CD4-positive, alpha-beta T cell treated with Interferon alpha-2 for 1 hour (primary cell): ENCODE measurements around the gene KRTAP12-2.
"Not testable (repeated sequence)": the region's sequence is repeated elsewhere in the genome, so short reads cannot be mapped to it uniquely, and the experiment has no call there.

ENCODE experiments used
- DNase-seq, 2 donors: peaks; one replicate each; pipeline ENCODE4 v3.0.0-alpha.2; 2020 to 2022

Gene KRTAP12-2

GRCh38 chr21:44682580-44683151 is 15.9 kb upstream of the KRTAP12-2 start:
- no peak for DNase-seq

- DNase-seq = no peak
Observed at GRCh38 chr21:44681861-44682579, 15.3 kb upstream of the KRTAP12-2 start, which contains the start of gene KRTAP12-1. Gene KRTAP12-1, minus strand, starts transcription at chr21:44682163. Its CDS starts 40 bp downstream, at chr21:44682123.

- no peak for DNase-seq
Observed at GRCh38 chr21:44681152-44681551, 14.4 kb upstream of the KRTAP12-2 start.

- no peak for DNase-seq
Observed at GRCh38 chr21:44677881-44678280, 11.2 kb upstream of the KRTAP12-2 start.

GRCh38 chr21:44671911-44672310 is 5.2 kb upstream of the KRTAP12-2 start:
- DNase-seq = no peak

- no peak for DNase-seq
Observed at GRCh38 chr21:44670642-44671432, 4.1 kb upstream of the KRTAP12-2 start.

GRCh38 chr21:44667612-44668011 is 885 bp upstream of the KRTAP12-2 start:
- no peak for DNase-seq

GRCh38 chr21:44664691-44665090 is 2.0 kb downstream of the KRTAP12-2 start:
- no peak for DNase-seq

- DNase-seq = not testable (repeated sequence)
Observed at GRCh38 chr21:44661567-44661966, 5.2 kb downstream of the KRTAP12-2 start.

- peak in 1 of 2 donors; percentile 44 for DNase-seq
Observed at GRCh38 chr21:44658913-44659595, 7.7 kb downstream of the KRTAP12-2 start.

GRCh38 chr21:44658541-44658910 is 8.2 kb downstream of the KRTAP12-2 start:
- peak in 1 of 2 donors; percentile 4 for DNase-seq

- DNase-seq = peak; percentile 54 to 81
Observed at GRCh38 chr21:44657635-44658540, 8.8 kb downstream of the KRTAP12-2 start, which contains the start of gene KRTAP12-3. Gene KRTAP12-3, plus strand, starts transcription at chr21:44657932. Its CDS starts 48 bp downstream, at chr21:44657980.

- no peak for DNase-seq
Observed at GRCh38 chr21:44656868-44657267, 9.9 kb downstream of the KRTAP12-2 start.

- DNase-seq = peak in 1 of 2 donors; percentile 32
Observed at GRCh38 chr21:44654576-44655175, 12.1 kb downstream of the KRTAP12-2 start, which contains the start of gene KRTAP12-4. Gene KRTAP12-4, minus strand, starts transcription at chr21:44654659. Its CDS starts 45 bp downstream, at chr21:44654614.

GRCh38 chr21:44653656-44654575 is 12.8 kb downstream of the KRTAP12-2 start:
- peak; percentile 67 to 79 for DNase-seq

- peak in 1 of 2 donors; percentile 5 for DNase-seq
Observed at GRCh38 chr21:44653123-44653522, 13.6 kb downstream of the KRTAP12-2 start.

- no peak for DNase-seq
Observed at GRCh38 chr21:44650973-44651675, 15.6 kb downstream of the KRTAP12-2 start.

GRCh38 chr21:44650265-44650972 is 16.3 kb downstream of the KRTAP12-2 start:
- no peak for DNase-seq
